SK-N-MC (cell line): ENCODE results near the gene ADGRL3.

Experiments
- DNase-seq: peaks from one replicate; pipeline ENCODE4 v3.0.0-alpha.2; 2011; ENCODE audit warnings: low read depth, low spot score
- H3K27ac ChIP-seq: fragments of 200-600 bp; sonication (generic); 2 replicates; pipeline ENCODE4 v1.5.1; 2016; ENCODE audit warnings: mixed run types
- H3K36me3 ChIP-seq: fragments of 200-600 bp; sonication (generic); 2 replicates; pipeline ENCODE4 v1.6.1; 2017; ENCODE audit warnings: antibody characterized with exemption, low read length, mixed read lengths; ENCODE audit not compliant: insufficient read depth
- H3K4me3 ChIP-seq: fragments of 200-600 bp; sonication (generic); 2 replicates; pipeline ENCODE4 v1.5.1; 2016
- H3K9ac ChIP-seq: fragments of 200-600 bp; sonication (generic); 2 replicates; pipeline ENCODE4 v1.8.0; 2017; ENCODE audit warnings: mixed run types, mixed read lengths; ENCODE audit not compliant: insufficient read length
- H3K9me3 ChIP-seq: fragments of 200-600 bp; sonication (generic); 2 replicates; pipeline ENCODE4 v1.6.1; 2017; ENCODE audit warnings: low read depth, mild to moderate bottlenecking, antibody characterized with exemption, low read length, moderate library complexity, mixed read lengths
- EZH2 ChIP-seq: fragments of 200-600 bp; sonication (generic); IDR thresholded peaks from one replicate; pipeline ENCODE4 v1.6.1; 2017; ENCODE audit warnings: antibody characterized with exemption
- FOXP2 ChIP-seq: optimal IDR thresholded peaks from 2 replicates; pipeline ENCODE3; 2011; ENCODE audit warnings: mild to moderate bottlenecking, moderate library complexity; ENCODE audit not compliant: insufficient read depth; ENCODE audit errors: extremely low read length, control extremely low read depth
- POLR2AphosphoS5 ChIP-seq: IDR thresholded peaks from 2 replicates; pipeline ENCODE4 v1.6.1; 2012; ENCODE audit warnings: mild to moderate bottlenecking, low read depth, low read length, borderline replicate concordance

ADGRL3 gene

GRCh38 chr4:61277785-61278760, 77.9 kb downstream of the ADGRL3 start:
- no peaks in the 10 kb centered on the region for H3K36me3 ChIP-seq
- TF ChIP-seq EZH2 (no peak), FOXP2 (no peak), POLR2AphosphoS5 (no peak)
- no peaks in the 10 kb centered on the region for H3K9me3 ChIP-seq
- DNase-seq, result no peak
- H3K4me3 ChIP-seq, result no peak overlapping the region
- H3K27ac ChIP-seq, result no peak overlapping the region
- H3K9ac ChIP-seq, result no peak overlapping the region

GRCh38 chr4:61292322-61292721, 92.2 kb downstream of the ADGRL3 start:
- no peak overlapping the region for H3K9ac ChIP-seq
- DNase-seq, result no peak
- H3K4me3 ChIP-seq, result no peak overlapping the region
- no peaks in the 10 kb centered on the region for H3K36me3 ChIP-seq
- H3K9me3 ChIP-seq, result no peaks in the 10 kb centered on the region
- TF ChIP-seq EZH2, result no peak
- TF ChIP-seq FOXP2, result no peak
- no peak for TF ChIP-seq POLR2AphosphoS5
- no peak overlapping the region for H3K27ac ChIP-seq

GRCh38 chr4:61293707-61294400, 93.7 kb downstream of the ADGRL3 start:
- H3K9ac ChIP-seq, result no peak overlapping the region
- DNase-seq, result no peak
- TF ChIP-seq EZH2 (no peak), POLR2AphosphoS5 (no peak), FOXP2 (no peak)
- no peaks in the 10 kb centered on the region for H3K36me3 ChIP-seq
- H3K9me3 ChIP-seq, result no peaks in the 10 kb centered on the region
- H3K4me3 ChIP-seq, result no peak overlapping the region
- H3K27ac ChIP-seq, result no peak overlapping the region

GRCh38 chr4:61294936-61295335, 94.8 kb downstream of the ADGRL3 start:
- no peaks in the 10 kb centered on the region for H3K36me3 ChIP-seq
- no peak for TF ChIP-seq FOXP2
- TF ChIP-seq EZH2, result no peak
- no peak for TF ChIP-seq POLR2AphosphoS5
- no peak for DNase-seq
- no peak overlapping the region for H3K27ac ChIP-seq
- H3K4me3 ChIP-seq, result no peak overlapping the region
- H3K9me3 ChIP-seq, result no peaks in the 10 kb centered on the region
- no peak overlapping the region for H3K9ac ChIP-seq

GRCh38 chr4:61296144-61296543, 96.0 kb downstream of the ADGRL3 start:
- Histone ChIP-seq H3K9ac (no peak overlapping the region), H3K36me3 (no peaks in the 10 kb centered on the region), H3K4me3 (no peak overlapping the region), H3K9me3 (no peaks in the 10 kb centered on the region), H3K27ac (no peak overlapping the region)
- TF ChIP-seq POLR2AphosphoS5 (no peak), FOXP2 (no peak), EZH2 (no peak)
- no peak for DNase-seq

GRCh38 chr4:61298178-61298740, 98.1 kb downstream of the ADGRL3 start:
- Histone ChIP-seq H3K27ac (no peak overlapping the region), H3K9ac (no peak overlapping the region), H3K9me3 (no peaks in the 10 kb centered on the region), H3K4me3 (no peak overlapping the region), H3K36me3 (no peaks in the 10 kb centered on the region)
- TF ChIP-seq EZH2, result no peak
- TF ChIP-seq POLR2AphosphoS5, result no peak
- no peak for TF ChIP-seq FOXP2
- DNase-seq, result no peak

- Histone ChIP-seq H3K4me3 (no peak overlapping the region), H3K9ac (no peak overlapping the region), H3K9me3 (no peaks in the 10 kb centered on the region), H3K27ac (no peak overlapping the region), H3K36me3 (no peaks in the 10 kb centered on the region)
- no peak for DNase-seq
- TF ChIP-seq EZH2 (no peak), POLR2AphosphoS5 (no peak), FOXP2 (no peak)
These were observed 99.2 kb downstream of the ADGRL3 start for GRCh38 chr4:61299316-61299715.

- Histone ChIP-seq H3K9me3 (no peaks in the 10 kb centered on the region), H3K27ac (no peak overlapping the region), H3K4me3 (no peak overlapping the region), H3K36me3 (no peaks in the 10 kb centered on the region), H3K9ac (no peak overlapping the region)
- no peak for DNase-seq
- TF ChIP-seq FOXP2 (no peak), POLR2AphosphoS5 (no peak), EZH2 (no peak)
These were observed 100.2 kb downstream of the ADGRL3 start for GRCh38 chr4:61300266-61300844.
